Sigmoid colon (tissue), 7 donors: ENCODE measurements around the gene RYR3. TPM values are rescaled to one million over a fixed set of nuclear protein-coding genes. Genes with fewer than 3 reads are reported as not detected.

Experiments used
- DNase-seq: peaks from one replicate; pipeline ENCODE4 v3.0.0-alpha.2; 2019
- H3K27ac ChIP-seq, 4 donors: fragments of 200-600 bp; sonication (generic); one replicate each; pipeline ENCODE4 v1.5.1; 2016 to 2019; ENCODE audit warnings: mild to moderate bottlenecking in 1 of 4
- H3K27me3 ChIP-seq, 3 donors: fragments of 200-600 bp; sonication (generic); one replicate each; pipeline ENCODE4 v1.5.1; 2019; ENCODE audit warnings: mild to moderate bottlenecking in 1 of 3
- H3K36me3 ChIP-seq, 4 donors: fragments of 200-600 bp; sonication (generic); one replicate each; pipeline ENCODE4 v1.5.1; 2016 to 2019
- H3K4me1 ChIP-seq, 4 donors: fragments of 200-600 bp; sonication (generic); one replicate each; pipeline ENCODE4 v1.5.1; 2017 to 2019
- H3K4me3 ChIP-seq, 4 donors: fragments of 200-600 bp; sonication (generic); one replicate each; pipeline ENCODE4 v1.5.1; 2017 to 2019; ENCODE audit warnings: mild to moderate bottlenecking in 2 of 4, moderate library complexity in 1 of 4
- H3K9me3 ChIP-seq, 4 donors: fragments of 200-600 bp in 3 of 4; sonication (generic) in 3 of 4; one replicate each; pipeline versions ENCODE4 v1.5.1 to v1.6.1; 2013 to 2019
- CTCF ChIP-seq, 4 experiments: fragments of 450-650 bp in 3 of 4; fragments of 200-600 bp in 1 of 4; IDR thresholded peaks; one replicate each; pipeline ENCODE4 v1.5.1; 2016 to 2019; ENCODE audit warnings: antibody characterized with exemption in 4 of 4, mild to moderate bottlenecking in 3 of 4, moderate library complexity in 2 of 4
- EP300 ChIP-seq, 4 donors: sonication (generic); formaldehyde crosslinking; IDR thresholded peaks; one replicate each; pipeline ENCODE4 v1.6.1; 2017; ENCODE audit warnings: antibody characterized with exemption in 4 of 4
- POLR2A ChIP-seq, 2 donors: fragments of 450-650 bp; IDR thresholded peaks; one replicate each; pipeline ENCODE4 v1.6.1; 2016; ENCODE audit warnings: antibody characterized with exemption in 2 of 2, mild to moderate bottlenecking in 2 of 2, moderate library complexity in 2 of 2
- POLR2AphosphoS5 ChIP-seq, 4 donors: sonication (generic); formaldehyde crosslinking; IDR thresholded peaks; one replicate each; pipeline ENCODE4 v1.6.1; 2017; ENCODE audit warnings: antibody characterized with exemption in 4 of 4
- WGBS, 2 donors: extraction: QIAGEN DNeasy Blood & Tissue Kit; methylation state at CpG; one replicate each; pipeline ENCODE4 v1.1.7; 2013; 5-methylcytosine and 5-hydroxymethylcytosine counted together
- intact Hi-C: fragments of 100-400 bp; cut with DNase I; formaldehyde crosslinking; loops from one replicate; pipeline ENCODE4 v1.15.1; 2023
- polyA plus RNA-seq, 3 donors: library from polyadenylated mRNA; stranded (reverse); fragments of 200-250 nt; gene quantifications; one replicate each; pipeline ENCODE4 v1.2.3, GENCODE V29; 2013
- total RNA-seq, 4 donors: library from RNA; depleted of rRNA; stranded (reverse); fragments of >200 nt; gene quantifications; one replicate each; pipeline ENCODE4 v1.1.0, GENCODE V29; 2016
- donor health status: healthy with polysubstance abuse.
- donor health status: Bipolar disorder and iron deficiency.
- donor health status: healthy.

Gene RYR3
- total and polyA plus RNA-seq, 7 donors, result 0.38 to 29.1 (median 10.5) TPM; not detected in 1

- intact Hi-C loops, result no loop called here
- Histone ChIP-seq H3K9me3 (no peaks in the 10 kb centered on the region), H3K4me3 (no peak overlapping the region), H3K27me3 (no peaks in the 10 kb centered on the region), H3K4me1 (peaks cover 0 to 6% (median 0%) of the 10 kb centered on the region in 4 donors), H3K36me3 (no peaks in the 10 kb centered on the region), H3K27ac (no peak overlapping the region)
- DNase-seq, result no peak
- WGBS, 2 donors, result 77 to 78% methylated on average over 2 of the region's 2 CpGs
- TF ChIP-seq POLR2AphosphoS5 (IDR thresholded peaks at IDR 0.05), result no peak
- TF ChIP-seq EP300 (IDR thresholded peaks at IDR 0.05), result no peak
- no peak for TF ChIP-seq POLR2A (IDR thresholded peaks at IDR 0.05)
- TF ChIP-seq CTCF (IDR thresholded peaks at IDR 0.05), result no peak
Measured at GRCh38 chr15:33396475-33396874, 85.7 kb downstream of the RYR3 start.

DNA sequence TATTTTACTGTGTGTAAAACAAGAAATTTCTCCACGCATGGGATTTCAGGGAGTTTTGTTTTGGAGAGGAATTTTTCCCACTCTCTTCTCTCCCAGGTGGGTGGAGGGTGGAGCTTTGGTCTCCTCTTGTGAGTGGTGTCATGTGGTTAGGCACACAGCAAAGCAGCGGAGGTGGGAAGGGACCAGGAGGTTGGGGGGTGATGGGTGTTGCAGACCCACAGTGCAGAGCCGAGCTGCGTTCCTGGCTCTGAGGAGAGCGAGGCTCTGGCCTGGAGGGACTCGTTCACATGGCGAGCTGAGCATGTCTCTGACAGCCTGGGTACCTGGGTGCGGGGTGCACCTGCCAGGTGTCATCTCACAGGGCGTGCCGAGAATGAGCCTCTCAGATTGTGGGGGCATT lies 87.8 kb downstream of the RYR3 start:
- no peak for DNase-seq

GRCh38 chr15:33400941-33401340 lies 90.2 kb downstream of the RYR3 start:
- Histone ChIP-seq H3K36me3 (no peaks in the 10 kb centered on the region), H3K9me3 (no peaks in the 10 kb centered on the region), H3K27ac (no peak overlapping the region), H3K4me3 (no peak overlapping the region), H3K27me3 (no peaks in the 10 kb centered on the region), H3K4me1 (peaks cover 0 to 5% (median 0%) of the 10 kb centered on the region in 4 donors)
- intact Hi-C loops, result no loop called here
- DNase-seq, result no peak
- TF ChIP-seq POLR2A (IDR thresholded peaks at IDR 0.05) (no peak), POLR2AphosphoS5 (IDR thresholded peaks at IDR 0.05) (no peak), CTCF (IDR thresholded peaks at IDR 0.05) (no peak), EP300 (IDR thresholded peaks at IDR 0.05) (no peak)
- 80 to 92% methylated on average over 3 of the region's 3 CpGs for WGBS, 2 donors

More for the DNA sequence above, 87.8 kb downstream of the RYR3 start:
- H3K4me1 ChIP-seq, result peaks cover 0 to 5% (median under 1%) of the 10 kb centered on the region in 4 donors
- H3K27me3 ChIP-seq, result no peaks in the 10 kb centered on the region
- no peak for TF ChIP-seq POLR2AphosphoS5 (IDR thresholded peaks at IDR 0.05)
- TF ChIP-seq EP300 (IDR thresholded peaks at IDR 0.05), result no peak
- no peak for TF ChIP-seq CTCF (IDR thresholded peaks at IDR 0.05)
- TF ChIP-seq POLR2A (IDR thresholded peaks at IDR 0.05), result no peak
- H3K4me3 ChIP-seq, result no peak overlapping the region
- no peaks in the 10 kb centered on the region for H3K9me3 ChIP-seq
- no peak overlapping the region for H3K27ac ChIP-seq
- intact Hi-C loops, result no loop called here
- 75 to 86% methylated on average over 10 of the region's 10 CpGs for WGBS, 2 donors
- no peaks in the 10 kb centered on the region for H3K36me3 ChIP-seq

GRCh38 chr15:33402600-33402999 lies 91.8 kb downstream of the RYR3 start:
- Histone ChIP-seq H3K4me3 (no peak overlapping the region), H3K27me3 (no peaks in the 10 kb centered on the region), H3K9me3 (no peaks in the 10 kb centered on the region), H3K4me1 (peaks cover 0 to 5% (median 0%) of the 10 kb centered on the region in 4 donors), H3K27ac (no peak overlapping the region), H3K36me3 (no peaks in the 10 kb centered on the region)
- 75 to 78% methylated on average over 2 of the region's 2 CpGs for WGBS, 2 donors
- no peak for TF ChIP-seq EP300 (IDR thresholded peaks at IDR 0.05)
- no peak for TF ChIP-seq POLR2A (IDR thresholded peaks at IDR 0.05)
- no peak for TF ChIP-seq POLR2AphosphoS5 (IDR thresholded peaks at IDR 0.05)
- TF ChIP-seq CTCF (IDR thresholded peaks at IDR 0.05), result no peak
- DNase-seq, result no peak
- intact Hi-C loops, result no loop called here

- Histone ChIP-seq H3K4me3 (no peak overlapping the region), H3K27me3 (no peaks in the 10 kb centered on the region), H3K36me3 (no peaks in the 10 kb centered on the region), H3K4me1 (peaks cover 0 to 5% (median 0%) of the 10 kb centered on the region in 4 donors), H3K27ac (no peak overlapping the region), H3K9me3 (no peaks in the 10 kb centered on the region)
- TF ChIP-seq CTCF (IDR thresholded peaks at IDR 0.05) (no peak), POLR2AphosphoS5 (IDR thresholded peaks at IDR 0.05) (no peak), POLR2A (IDR thresholded peaks at IDR 0.05) (no peak), EP300 (IDR thresholded peaks at IDR 0.05) (no peak)
- intact Hi-C loops, result no loop called here
- no peak for DNase-seq
- 82 to 87% methylated on average over 1 of the region's 1 CpG for WGBS, 2 donors
Measured at GRCh38 chr15:33405096-33405495, 94.3 kb downstream of the RYR3 start.
